NCI-H1436 (cell line): ENCODE measurements around the gene TK2.

ENCODE experiments used
- DNase-seq: peaks from one replicate; lab custom pipeline; 2025; lab: John Stamatoyannopoulos, UW

The TK2 gene

DNA sequence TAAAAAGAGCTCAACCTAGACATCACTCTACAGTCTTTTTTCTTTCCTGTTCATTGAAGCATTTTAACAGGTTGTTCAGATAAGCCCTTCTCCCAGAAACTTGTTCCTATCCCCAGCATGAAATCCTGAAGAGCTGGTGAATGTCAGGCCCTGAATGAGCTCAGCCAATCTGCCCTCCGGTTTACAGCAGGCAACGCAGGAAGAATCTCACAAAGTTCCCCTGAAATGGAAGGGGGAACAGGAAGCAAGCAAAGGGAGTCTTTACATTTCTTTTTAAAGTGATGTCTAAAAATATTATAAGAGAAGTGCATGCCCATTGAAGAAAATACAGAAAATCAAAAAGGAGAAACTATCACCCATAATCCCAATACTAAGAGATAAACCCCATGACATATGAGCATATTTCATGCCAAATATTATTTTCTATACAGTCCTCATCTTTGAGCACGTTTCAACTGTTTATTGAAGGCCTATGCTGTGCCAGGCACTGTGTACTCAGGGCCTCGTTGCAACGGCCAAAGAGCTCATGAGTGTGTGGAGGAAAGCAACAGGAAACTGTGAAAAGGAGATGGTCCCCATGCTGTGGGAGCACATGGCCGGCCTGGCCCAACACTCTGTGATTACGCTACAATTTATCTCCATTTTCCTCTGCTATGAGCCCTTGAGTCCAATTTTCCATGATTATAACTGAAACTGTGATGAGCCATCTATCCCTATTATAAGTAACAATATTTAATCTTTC lies 5.7 kb downstream of the TK2 start:
- no peak for DNase-seq

DNA sequence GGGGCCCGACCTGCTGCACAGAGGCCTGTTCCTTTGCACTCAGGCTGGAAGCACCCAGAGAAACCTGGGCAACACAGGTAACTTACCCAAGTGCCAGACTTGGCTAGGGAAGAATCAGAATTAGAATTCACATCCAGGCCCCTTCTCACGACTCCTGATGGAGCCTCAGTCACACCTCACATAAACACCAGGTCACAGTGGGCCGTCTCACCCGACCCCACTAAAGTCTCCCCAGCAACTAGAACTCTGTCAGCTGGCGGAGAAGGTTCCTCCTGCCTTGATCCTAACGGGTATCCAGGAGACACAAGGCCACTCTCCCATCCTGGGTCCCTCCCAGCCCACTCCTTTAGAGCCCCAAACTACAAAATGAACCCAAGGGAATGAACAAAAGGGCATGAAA lies 6.4 kb downstream of the TK2 start:
- DNase-seq = no peak

DNA sequence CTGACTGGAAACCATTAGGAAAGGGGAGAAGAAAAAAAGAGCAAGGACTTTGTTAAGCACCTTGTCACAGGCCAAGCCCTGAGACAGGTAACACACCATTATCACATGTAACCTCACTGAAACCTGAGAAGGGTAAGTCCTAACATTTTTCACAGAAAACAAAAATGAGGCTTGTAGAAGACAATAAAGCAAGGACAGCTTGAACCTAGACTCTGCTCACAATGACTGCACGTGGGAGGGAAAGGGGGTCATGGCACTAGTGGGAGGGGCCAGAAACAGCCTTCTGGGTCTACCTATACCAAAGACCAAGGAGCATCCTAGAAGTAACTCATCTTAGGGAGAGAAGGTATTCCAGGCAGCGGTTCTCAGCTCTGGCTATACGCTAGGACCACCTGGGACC lies 7.5 kb downstream of the TK2 start:
- no peak for DNase-seq

DNA sequence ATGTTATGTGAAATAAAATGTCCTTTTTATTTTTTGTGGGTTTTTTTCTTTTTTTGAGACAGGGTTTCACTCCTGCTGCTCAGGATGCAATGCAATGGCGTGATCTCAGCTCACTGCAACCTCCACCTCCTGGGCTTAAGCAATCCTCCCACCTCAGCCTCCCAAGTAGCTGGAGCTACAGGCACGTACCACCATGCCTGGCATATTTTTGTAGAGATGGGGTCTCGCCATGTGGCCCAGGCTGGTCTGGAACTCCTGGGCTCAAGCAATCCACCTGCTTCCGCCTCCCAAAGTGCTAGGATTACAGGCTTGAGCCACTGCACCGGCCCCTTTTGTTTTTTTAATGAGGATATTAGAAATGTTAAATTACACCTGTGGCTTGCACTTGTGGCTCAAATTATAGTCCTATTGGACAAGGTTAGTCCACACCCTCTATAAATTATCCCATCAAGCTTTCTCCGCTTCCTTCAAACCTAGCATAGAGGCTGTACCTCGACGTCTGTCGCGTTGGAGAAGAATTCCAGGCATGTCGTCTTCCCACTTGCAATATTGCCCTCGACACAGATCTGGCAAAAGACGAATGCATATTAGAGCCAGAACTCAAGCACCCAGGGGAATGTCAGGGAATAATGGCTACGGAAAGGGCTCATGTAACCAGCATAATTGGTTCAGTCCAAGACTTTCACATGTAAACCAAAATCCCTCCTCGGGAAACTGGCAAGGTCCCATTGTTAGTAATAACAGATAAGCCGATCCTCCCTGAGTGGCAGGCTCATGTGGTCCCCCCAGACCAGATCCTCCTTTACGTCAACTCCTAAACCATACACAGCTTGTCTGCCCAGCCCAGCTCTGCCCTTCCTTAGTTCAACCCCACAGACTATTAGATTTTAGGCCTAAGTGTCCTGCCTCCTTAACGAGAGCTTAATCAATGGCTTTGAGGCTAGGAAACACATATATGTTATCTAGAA lies 8.2 kb downstream of the TK2 start:
- no peak for DNase-seq

DNA sequence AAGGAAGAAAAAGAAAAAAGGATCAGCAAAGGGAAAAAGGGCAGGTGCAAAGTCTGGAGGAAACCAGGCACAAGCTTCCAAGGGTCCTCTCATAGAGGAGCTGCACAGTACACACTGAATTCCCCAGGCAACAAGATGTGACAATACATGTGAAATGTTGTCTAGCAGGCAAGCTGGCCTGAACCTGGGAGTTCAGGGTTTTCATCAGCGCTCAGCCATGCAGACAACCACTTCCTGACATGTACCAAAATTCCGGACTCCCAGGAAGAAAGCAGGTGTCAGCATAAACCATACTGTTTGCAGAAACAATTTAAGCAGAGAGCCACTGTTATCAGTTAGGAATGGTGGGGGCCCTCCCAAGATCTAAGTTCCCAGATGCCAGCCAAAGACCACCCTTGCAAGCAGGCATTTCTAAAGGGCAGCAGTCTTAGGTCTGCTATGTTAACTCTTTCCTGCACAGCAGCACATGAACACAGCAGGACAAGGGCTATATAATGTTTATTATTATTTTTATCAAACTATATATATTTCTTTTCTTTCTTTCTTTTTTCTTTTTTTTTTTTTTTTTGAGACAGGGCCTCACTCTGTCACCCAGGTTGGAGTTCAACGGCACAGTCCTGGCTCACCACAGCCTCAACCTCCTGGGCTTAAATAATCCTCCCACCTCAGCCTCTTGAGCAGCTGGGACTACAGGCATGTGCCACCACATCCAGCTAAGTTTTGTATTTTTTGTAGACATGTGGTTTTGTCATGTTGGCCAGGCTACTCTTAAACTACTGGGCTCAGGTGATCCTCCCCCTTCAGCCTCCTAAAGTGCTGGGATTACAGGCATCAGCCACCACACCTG lies 10.1 kb downstream of the TK2 start:
- DNase-seq = no peak

DNA sequence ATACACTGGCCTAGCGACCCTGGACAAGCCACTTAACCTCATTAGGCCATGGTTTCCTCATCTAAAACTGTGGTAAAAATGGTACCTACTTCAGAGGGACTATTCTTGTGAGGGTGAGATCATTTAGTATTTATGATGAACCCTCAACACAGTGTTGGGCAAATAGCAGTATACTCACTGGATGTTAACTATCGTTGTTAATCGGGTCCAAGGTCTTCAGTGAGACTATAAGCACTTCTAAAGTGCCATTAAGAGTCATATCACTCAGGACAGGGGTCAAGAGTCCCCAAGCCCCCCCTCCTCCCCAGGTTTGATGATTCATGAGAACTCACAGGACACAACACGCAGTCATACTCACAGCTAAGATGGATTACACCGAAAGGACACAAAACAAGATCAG lies 11.0 kb downstream of the TK2 start:
- no peak for DNase-seq

DNA sequence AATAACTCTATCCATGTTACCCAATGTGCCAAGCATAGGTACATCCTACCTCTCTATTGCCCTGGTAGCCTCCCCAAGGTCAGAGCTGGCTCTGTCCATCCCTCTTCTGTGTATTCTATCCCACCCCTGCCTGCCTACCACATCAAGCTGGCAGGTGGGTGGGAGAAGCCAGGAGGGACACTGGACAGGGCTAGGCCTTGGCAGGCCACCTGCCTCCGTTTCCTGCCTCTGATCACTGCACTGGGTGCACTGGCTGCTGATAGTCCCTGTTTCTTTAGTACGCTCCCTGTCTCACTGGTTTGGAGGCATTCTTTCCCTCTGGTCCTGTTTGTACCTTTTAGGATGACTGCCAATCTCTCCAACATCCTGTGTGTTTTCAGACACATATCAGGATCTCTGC lies 12.7 kb downstream of the TK2 start:
- DNase-seq = no peak

DNA sequence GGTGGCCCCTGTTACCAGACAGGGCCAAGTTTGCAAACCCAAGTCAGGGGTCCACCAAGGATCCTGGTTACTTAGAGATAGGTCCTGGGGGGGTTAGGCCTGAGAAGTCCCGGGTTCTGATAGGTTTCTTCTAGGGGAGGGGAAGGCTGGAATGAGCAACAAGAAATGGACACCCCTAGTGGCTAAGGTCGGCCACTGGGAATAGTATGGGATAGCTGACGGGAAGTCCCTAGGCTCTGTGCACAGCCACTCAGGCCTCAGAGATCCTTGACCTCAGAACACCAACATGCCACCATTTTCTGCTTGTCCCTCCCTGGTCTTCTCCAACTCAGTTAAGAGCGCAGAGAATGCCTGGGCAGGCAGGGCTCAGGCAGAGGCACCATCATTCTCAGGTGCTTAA lies 13.4 kb downstream of the TK2 start:
- no peak for DNase-seq

DNA sequence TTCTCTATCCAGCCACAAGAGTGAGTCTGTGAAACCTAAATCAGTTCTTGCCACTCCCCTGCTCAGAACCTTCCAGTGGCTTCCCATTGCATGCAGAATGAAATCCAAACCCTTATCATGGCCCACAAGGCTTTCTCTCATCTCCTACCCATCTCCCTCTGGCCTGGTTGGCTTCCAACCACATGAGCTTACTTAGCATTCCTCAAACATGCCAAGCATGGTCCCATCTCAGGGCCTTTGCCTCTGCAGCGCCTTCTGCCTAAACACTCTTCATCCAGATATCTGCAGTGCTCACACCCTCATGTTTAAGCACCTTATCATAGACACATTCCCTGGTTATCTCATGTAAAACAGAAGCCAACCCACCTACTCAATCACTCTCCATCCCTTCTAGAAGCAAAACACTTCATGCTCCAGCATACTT lies 15.5 kb downstream of the TK2 start:
- no peak for DNase-seq

DNA sequence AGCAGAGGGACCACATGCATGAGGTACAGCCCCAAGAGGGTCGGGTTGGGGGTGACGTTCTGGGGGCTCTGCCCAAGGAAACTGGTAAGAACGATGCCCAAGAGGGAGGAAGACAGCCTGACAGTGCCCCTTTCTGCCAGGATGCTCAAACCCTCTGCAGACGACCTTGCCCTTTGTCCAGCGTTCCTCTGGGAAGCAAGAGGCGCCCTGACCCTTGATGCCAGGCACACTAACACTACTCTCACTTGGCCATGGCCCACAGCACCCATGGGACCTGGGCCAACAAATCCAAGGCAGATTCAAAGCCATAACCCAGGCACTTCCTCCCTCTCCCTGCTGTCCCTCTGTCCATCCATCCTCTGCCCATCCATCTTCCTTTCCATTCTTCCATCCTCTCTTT lies 20.4 kb downstream of the TK2 start:
- no peak for DNase-seq

DNA sequence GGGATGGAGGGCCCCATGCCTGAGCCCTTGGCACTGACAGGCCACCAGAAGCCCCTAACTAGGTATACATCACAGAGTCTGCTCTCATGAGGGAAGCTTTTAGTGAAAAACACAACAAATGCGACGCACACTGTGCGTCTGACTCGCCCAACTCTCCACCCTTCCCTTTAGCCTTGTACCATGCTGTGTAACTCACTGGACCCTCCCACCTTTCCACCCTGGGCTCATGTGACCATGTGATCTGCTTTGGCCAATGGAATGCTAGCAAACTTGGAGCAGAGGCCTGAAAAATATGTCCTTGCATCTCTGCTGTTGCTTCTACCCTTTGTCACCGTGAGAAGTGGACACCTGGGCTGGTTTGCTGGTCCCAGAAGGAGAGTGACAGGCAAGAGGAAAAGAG lies 21.6 kb downstream of the TK2 start:
- DNase-seq = no peak

DNA sequence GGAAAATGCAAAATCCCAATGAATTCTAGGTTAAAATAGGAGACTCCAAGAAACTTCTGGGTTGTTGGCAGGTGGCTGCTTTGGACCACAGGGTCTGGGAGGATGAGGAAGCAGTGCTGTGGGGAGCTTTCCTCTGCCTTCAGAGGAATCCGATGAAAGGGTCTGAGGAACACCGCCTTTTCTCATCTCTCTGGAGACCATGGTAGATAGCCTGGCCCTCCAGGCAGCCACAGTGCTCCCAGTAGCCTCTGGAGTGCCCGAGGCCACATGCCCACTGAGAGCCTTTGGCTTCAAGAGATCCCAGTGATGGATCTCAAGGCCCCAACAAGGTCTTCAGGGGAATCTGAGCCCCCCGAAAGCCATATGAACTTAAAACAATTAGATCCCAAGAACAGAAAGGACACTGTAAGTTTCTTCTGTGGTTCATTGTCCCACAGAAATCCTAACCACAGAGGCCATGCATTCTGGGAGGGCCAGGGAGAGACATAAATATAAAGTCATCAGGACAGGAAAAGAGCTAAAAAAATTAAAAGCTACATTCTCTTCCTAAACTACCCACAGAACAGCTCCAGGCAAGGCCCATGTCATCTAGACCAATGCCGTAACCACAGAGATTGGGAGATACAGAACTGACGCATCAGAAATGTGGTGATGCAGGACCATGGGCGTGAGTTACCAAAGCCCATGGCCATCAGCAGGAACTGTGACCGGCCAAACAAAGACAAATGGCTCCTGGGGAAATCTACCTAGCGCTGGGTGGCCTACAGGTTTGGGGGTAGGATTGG lies 24.3 kb downstream of the TK2 start:
- DNase-seq = no peak

DNA sequence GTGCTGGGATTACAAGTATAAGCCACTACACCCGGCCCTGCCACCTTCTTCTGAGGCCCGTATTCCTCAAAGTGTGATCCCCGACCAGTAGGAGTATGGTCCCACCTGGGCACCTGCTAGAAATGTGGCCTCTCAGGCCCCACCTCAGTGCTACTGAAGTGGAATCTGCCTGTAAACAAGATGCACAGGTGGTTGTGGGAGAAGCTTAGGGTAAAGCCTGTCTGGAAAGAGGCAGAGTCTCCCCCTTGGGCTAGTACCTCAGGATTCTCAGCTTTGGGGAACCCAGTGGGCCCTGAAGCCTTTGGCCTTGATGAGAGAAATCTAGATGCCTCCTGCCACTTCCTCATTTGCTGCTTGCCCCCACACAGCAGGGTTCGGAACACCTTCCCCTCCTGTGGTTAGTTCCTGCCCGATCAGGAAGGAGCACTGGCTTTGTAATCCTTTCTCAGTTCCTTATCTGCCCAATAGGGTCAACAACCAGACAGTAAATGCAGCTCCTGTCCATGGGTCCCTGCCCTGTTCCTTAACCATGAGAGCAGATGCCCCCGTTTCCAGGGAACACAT lies 25.2 kb downstream of the TK2 start:
- DNase-seq = no peak

DNA sequence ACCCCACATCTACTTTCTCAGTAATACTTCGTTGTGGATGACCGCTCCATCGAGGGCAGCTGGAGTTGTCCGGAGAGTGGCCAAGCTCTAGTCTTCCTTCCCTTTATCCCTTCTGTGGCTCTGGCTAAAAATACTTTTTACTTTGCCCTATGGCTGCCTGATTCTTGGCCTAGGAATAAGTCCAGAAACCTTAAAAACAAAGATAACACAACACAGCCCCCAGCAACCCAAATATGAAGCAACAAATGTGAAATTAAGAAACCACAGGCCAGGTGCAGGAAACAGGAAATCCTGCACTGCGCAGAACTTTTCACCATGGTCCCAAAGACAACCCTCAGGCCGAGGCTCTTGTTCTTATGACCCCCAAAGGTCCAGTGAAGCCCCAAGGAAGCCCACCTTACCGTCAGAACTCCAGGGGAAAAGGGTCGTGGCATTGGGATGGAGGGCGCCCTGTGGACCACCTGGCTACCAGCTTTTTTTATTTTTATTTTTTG lies 26.0 kb downstream of the TK2 start:
- no peak for DNase-seq

DNA sequence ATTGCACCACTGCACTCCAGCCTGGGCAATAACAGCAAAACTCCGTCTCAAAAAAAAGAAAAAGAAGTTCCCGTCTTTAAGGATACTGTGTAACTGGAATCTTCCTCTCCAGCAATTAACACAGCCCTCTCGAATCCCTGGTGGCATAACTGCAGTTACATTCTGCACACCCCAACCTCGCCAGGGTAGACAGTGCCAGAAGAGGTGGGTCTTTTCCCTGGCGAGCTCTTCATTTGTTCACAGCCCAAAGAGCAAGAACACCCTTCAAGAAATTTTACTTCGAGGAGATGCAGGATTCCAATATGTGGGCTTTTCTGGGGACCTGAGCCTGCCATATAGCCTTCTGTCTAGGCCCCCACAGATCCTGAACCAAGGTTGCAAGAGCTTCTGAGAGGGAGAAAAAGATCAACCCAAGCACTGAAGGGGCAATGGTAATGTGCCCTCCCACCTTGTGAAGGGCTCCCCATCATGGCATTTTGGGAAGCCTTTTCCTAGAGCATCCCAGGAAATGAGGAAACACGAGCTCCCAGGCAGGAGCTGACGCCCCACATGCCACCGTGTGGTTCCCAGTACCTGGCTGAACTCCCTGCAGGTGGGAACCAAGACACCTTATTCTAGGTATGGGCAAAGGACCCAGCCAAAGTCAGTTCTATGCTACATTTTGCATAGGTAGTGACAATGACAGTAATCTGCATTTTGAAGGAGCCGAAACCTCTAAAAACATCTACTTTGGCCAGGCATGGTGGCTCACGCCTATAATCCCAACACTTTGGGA lies 26.9 kb downstream of the TK2 start:
- DNase-seq = no peak

DNA sequence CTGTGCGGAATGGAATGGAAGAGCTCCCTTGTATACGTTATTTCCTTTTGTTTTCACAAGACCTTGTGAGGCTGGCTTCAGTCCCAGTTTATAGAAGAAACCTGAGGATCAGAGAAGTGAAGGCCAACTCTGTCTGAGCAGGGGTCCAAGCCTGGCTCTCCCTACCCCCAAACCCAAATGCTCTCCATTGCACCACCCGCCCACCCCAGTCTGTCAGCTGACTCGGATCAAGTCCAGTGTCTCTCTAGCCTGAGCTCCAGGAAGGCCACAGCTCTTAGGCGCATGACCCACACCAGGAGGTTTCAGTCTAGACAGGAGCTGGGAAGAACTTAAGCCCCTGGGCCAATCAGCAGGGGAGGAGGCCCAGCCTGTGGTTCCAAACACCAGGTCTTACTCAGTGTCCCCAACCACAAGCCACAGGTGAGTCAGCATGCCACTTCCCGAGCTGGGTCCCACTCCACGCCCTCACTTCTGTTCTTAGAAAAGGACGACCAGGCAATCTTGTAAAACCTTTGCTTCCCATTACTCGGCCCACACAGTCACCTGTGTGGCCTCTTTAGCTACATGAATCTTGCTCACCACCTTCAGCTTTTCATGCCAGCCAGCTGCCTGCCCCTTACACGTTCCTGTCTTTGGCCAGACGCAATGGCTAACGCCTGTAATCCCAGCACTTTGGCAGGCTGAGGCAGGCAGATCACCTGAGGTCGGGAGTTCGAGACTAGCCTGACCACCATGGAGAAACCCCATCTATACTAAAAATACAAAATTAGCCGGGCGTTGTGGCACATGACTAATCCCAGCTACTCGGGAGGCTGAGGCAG lies 27.8 kb downstream of the TK2 start:
- DNase-seq = no peak

DNA sequence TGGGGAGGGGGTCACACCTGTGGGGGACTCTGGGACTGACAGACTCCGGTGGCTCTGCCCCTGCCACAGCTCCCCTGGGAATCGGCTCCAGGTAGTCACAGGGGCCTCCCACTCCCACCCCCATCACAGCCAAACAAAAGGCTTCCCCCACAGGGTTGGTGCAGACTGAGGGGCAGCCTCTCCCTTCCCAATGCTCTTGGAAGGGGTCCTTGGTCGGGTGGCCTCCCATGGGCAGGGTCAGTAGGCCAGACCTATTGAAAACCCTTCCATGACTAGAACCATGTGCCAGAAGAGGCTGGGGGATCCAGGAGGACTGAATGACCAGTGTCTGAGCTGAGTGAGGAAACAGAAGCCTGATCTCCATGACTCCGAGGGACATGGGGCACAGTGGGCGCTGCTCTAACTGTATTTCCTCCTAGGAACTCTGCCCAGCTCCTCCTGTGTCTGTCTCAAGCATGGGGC lies 28.6 kb downstream of the TK2 start:
- no peak for DNase-seq

DNA sequence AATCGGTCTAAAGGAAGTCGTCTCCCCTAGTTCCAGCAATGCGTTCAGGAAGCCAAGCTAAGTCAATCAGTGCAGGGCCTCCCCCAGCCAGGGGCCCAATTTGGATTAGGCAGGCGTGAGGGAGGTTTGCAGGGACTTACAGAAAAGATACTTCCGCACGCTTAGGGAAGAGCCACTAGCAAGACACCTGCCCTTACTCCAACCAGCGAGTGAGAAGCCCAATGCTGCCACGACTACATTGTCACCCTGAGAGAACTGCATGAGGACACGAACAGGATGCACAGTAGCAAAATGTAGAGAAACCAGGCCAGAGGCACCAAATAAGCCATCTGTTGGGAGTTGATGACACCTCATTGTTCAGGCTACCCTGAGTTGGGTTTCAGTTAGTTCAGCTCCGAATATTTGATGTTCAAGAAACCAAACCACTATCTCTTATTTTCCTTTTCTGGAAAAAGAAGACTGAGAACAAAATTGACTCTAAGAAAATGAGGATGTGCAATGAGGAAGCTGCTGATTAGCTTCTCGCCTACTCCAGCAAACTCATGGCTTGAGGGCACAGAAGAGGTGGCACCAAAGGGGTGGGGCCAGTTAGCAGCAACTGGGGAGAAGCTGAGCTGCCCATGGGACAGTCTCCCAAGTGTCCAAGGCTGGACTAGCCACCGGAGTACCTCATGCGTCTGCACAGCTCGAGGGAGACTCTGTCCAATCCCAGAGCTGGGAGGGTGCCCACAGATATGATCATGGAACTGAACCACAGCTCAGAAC lies 29.3 kb downstream of the TK2 start:
- no peak for DNase-seq
